GM19035 (cell line): ENCODE measurements around the gene TIMM44.

Source experiments
- ATAC-seq: cut with Tn5 transposase; IDR thresholded peaks from one replicate; pipeline ENCODE4 v1.9.1; 2021; ENCODE audit not compliant: unreplicated experiment

Gene TIMM44

DNA sequence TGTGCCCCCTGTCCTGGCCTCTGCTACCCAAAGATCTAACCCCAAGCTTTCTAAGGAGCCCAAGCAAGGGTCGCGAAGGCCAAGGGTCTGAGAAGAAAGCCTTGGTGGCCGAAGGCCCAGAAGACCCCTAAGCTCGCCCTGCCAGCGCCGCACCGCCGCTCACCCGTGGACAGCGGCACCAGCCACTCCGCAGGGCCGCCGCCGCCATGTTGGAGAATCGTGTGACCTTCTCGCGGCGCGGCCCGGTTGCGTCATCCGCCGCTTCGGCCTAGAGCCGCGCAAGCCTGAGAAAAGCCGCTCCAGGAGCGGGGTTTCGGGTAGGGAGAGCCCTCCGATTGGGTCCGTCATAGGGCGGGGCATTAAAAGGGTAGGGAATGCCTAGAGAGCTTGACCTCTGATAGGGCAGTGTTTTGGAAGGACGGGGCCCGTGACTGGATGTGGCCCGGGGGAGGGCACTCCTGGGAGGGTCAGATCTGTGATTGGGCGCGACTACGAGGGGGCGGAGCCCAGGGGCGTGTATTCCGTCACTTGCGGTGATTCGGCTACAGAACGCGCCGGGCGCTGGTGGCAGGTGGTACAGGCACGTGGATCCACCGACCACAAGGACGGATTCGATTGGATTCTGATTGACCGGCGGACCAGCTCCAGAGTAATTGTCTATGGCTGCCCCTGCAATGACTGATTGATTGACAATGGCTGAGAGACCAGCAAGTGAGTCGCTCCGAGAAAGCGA, at the start of gene TIMM44:
TIMM44 (minus strand) TSS at position 223 of the 733 bp plus-strand sequence; CDS start at position 208, 15 bp downstream.
- ATAC-seq: peak; percentile 97

DNA sequence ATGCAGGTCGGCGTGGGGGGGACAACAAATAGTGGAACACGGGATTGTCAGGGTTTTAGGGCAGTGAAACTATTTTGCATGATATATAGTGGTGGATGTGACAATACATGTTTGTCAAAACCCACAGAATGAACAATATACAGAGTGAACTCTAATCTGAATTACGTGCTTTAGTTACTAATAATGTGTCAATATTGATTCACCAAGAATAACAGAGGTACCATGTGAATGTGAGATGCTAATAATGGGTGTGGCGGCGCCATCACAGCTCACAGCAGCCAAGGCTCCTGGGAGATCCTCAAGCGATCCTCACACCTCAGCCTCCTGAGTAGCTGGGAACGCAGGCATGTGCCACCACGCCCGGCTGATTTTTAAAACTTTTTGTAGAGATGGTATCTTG, 49.1 kb upstream of the TIMM44 start:
- ATAC-seq: no peak

DNA sequence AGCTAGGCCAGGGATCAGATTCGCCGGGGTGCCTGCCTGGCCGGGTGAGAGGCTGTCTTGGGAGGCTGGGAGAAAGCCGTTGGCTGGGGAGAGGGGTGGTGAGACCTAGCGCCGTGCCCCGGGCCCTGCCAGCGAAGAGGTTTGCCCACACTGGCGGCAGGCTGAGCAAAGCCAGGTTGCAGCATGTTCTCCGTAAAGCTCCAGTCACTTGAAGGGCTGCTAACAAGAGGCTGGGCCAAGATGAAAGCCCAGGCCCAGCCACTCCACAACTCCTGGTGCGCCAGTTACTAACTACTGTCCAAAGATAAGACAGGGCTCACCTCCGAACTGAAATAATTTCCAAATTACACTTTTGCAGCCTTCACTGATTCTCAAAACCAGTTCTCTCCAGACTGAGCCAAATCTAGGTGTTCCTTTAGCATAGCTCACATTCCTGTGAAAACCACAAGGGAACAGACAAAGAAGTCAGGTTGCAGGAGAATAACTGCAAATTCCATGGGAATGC, 45.7 kb upstream of the TIMM44 start:
- ATAC-seq: no peak

DNA sequence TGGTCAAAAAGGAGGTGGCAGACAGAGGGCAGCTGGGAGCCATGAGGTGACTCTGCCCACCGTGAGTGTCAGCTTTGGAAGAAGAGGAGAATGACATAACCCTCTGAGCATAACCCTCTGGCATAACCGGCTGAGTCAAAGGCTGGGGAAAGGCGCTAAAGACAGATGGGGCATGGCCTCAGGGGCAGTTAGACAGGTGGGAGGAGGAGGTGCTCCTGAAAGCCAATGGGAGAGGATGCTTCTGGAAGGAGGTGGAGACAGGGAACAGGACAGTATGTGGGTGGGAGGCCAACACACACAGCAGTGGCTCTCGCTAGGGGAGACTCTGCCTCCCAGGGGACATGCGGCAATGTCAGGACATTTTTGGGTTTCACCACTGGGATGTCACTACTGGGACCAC, 44.8 kb upstream of the TIMM44 start:
- no peak for ATAC-seq

DNA sequence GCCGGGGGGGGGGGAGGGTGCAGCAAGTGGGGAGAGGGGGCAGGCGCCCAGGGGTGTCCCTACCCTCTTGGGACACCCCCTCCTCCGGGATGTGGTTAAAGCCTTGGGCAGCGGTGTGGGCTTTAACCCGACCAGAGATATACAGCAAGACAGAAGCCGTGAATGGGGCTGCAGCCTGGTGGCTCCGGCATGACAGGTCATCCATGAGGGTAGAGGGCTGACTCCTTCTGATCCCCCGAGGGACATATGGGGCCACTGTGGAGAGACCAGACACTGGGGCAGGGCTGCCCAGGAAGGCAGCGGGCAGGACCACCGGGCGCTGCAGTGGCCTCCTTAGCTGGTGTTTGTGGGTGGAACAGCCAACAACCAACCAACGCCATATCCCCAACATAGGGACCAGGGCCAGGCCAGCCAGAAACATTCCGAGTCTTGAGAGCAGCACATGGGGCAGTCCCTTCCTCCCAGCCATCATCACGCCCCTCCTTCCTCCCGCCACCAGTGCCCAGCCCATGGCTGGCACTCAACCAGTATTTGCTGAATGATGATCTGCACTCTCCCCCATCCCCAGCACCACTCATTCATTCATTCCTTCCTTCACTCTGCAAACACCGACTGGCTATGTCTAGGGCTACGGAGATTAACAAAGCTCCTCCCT, 43.8 kb upstream of the TIMM44 start:
- ATAC-seq: no peak

DNA sequence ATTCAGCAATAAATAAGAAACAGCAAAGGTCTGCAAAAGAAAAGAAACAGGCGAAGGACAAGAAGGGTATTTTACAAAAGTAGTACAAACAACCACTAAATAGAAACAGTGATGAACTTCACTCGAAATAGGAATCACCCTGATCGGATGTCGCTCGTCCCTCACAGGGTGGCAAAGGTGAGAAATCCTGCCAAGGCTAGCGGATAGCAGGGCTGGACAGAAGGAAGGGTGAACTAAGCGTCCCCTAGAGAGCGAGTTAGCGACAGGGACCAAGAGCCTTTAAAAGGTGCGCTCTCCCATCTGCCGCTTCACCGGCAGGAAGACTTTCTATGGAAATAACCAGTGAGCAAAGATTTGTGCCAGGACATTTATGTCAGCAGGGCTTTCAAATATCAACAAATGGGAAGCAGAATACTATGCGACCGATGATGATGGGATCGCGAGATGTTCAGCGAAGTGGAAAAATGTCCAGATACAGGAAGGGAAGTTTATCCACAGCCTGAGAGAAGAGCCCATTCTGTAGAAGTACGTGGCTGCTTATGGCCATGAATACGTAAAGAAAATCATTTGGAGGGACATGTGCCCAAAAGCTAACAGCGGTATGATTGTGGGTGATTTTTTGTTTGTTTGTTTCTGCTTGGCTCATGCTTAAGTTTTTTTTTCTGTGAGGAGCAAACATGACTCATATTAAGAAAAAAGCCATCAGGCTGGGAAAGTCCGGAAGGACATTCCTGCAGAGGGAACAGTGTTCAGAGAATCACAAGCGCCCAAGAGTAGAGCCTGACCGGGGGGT, 43.1 kb upstream of the TIMM44 start:
- ATAC-seq: no peak

DNA sequence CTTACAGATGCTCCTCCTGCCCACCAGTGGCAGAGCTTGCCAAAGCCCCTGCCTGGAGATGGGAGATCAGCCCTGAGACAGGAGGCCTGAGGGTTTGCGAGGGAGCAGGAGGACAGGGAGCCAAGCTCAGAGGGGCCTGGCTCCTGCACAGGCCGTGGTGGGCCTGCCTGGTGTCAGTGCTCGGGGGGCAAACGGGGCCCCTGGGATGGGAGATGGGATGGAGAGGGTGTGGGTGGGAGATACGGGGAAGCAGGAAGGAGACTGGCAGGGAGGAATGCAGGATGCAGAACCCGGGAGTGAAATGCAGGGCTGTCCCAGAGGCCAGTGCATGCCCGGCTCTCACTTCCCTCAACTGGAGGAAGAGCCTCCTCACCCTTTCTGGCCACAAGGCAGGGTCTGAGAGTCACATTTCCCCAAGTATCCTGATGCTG, 42.0 kb upstream of the TIMM44 start:
- no peak for ATAC-seq

GRCh38 chr19:7983995-7984837, 40.8 kb upstream of the TIMM44 start:
- no peak for ATAC-seq

- ATAC-seq: no peak
These were observed 40.0 kb upstream of the TIMM44 start for GRCh38 chr19:7983286-7983950.

GRCh38 chr19:7982651-7983099, 39.2 kb upstream of the TIMM44 start:
- no peak for ATAC-seq

DNA sequence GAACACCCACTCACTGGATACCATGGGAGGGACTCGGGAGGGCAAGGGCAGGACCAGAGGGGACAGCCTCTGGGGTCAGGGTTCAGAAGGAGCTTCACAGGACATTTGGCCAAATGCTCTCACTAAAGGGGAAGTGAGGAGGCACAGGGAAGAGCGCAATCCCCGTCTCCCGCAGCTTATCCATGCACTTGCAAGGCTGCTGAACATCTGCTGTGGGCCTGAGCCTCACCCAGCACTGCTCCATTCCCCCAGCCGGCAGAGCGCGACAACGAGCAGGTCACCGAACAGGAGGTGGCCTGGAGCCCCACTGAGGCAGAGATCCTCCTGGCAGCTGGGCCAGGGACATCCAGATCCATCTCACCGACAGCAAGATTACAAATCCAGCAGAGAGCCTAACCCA, 38.6 kb upstream of the TIMM44 start:
- ATAC-seq: no peak

DNA sequence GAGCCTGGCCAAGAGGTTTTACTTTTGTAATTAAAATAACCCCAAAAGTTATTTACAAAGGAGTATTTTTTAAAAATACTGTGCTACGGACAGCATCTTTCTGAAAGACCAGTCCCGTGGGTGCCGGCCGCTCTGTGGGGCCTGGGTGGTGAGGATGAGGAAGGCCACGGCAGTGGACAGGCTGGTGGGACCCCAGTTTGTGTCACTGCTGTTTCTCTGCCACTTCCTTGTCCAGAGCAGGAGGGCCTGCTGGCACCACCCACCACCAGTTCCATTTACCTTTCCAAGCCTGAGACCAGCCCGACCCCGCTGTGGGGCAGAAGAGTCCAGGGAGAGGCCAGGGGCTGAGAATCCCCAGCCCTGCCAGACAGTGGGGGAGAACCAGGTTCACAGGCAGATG, 38.2 kb upstream of the TIMM44 start:
- no peak for ATAC-seq

DNA sequence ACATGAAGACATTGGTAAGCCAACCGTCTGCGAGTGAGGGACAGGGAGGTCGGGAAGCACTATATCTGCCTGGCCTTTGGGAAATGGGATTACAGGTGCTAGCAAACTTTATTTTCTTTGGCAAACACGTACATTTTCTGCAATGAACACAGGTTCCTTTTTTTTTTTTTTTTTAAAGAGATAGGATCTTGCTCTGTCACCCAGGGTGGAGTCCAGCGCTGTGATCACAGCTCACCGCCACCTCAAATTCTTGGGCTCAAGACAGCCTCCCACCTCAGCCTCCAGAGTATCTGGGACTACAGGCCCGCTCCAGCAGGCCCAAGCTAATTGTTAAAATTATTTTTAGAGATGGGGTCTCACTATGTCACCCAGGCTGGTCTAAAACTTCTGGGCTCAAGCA, 37.7 kb upstream of the TIMM44 start:
- no peak for ATAC-seq

DNA sequence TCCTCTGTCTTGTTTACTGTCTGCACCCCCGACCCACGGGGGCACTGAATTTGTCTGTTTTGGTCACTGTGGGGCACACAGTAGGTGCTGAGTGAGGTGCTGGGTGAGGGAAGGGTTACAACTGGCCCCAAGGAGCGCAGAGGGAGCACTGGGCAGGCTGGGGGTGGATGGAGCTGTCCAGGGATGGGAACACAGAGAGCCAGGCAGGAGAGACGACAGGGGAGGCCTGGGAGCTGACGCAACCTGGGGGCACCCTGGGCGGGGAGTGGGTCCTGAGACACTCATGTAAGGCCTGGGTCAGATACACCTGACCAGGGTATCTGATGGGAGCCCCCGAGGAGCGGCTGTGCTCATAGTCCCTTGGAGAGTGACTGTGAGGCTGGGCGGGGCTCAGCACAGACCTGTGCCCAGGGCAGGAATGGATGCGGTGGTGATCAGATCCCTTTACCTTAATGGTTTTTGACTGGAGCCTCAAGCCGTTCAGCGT, 37.2 kb upstream of the TIMM44 start:
- no peak for ATAC-seq

DNA sequence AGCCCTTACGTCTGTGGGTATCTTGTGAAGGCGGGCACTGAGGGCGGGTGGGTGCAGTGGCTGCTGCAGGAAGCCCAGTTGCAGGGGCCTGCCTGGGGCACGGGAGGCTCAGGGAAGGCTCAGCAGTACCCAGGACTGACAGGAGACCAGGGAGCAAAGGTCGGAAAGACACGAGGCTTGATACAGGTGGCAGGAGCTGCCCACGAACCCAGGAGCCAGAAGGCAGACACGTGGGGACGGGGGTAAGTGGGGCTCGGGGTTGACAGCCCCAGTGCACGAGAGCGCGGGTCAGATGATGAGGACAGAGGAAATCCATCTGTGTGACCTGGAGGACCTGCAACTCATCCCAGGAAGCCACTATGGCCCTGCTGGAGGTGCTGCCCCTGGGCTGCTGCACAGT, 36.7 kb upstream of the TIMM44 start:
- no peak for ATAC-seq

GRCh38 chr19:7979559-7979958, 36.1 kb upstream of the TIMM44 start:
- ATAC-seq: no peak

DNA sequence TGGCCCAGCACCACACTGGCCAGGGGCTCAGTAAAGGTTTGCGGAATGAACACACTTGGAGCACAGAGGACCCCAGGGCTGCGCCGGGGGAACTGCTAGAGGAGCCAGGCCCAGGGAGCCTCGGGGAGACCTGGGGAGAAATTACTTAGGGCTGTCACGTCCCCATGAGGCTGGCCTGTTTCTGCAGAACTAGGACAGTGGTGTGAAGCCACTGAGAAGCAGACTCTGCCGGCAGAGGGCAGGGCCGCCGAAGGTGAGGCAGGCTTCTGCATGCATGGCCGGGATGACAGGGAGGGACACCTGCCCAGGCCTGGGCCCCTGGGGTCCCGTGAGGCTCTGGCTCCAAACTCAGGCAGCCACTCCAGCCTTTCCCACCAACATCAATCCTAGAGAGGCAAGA, 35.5 kb upstream of the TIMM44 start:
- no peak for ATAC-seq

GRCh38 chr19:7978179-7978825, 34.8 kb upstream of the TIMM44 start:
- ATAC-seq: no peak

- no peak for ATAC-seq
These were observed 34.2 kb upstream of the TIMM44 start for GRCh38 chr19:7977723-7978040.
